Esophagus squamous epithelium (tissue), 5 donors: ENCODE data around the gene BCL2L1. TPM values are rescaled to one million over a fixed set of nuclear protein-coding genes. Genes with fewer than 3 reads are reported as not detected.

Source experiments
- DNase-seq: peaks from one replicate; lab custom pipeline; 2025; lab: John Stamatoyannopoulos, UW
- H3K27ac ChIP-seq, 4 donors: fragments of 200-600 bp; sonication (generic); one replicate each; pipeline ENCODE4 v1.5.1; 2016 to 2019; ENCODE audit warnings: mild to moderate bottlenecking in 1 of 4
- H3K27me3 ChIP-seq, 4 donors: fragments of 200-600 bp; sonication (generic); 1 replicate in 3 of 4; 2 replicates in 1 of 4; pipeline versions ENCODE4 v1.5.1 to v1.6.0; 2017 to 2021; ENCODE audit warnings: antibody characterized with exemption in 1 of 4
- H3K36me3 ChIP-seq, 3 donors: fragments of 200-600 bp; sonication (generic); one replicate each; pipeline ENCODE4 v1.5.1; 2016 to 2019
- H3K4me1 ChIP-seq, 3 donors: fragments of 200-600 bp; sonication (generic); one replicate each; pipeline ENCODE4 v1.5.1; 2017 to 2019
- H3K4me3 ChIP-seq, 4 donors: fragments of 200-600 bp; sonication (generic); 1 replicate in 3 of 4; 2 replicates in 1 of 4; pipeline ENCODE4 v1.5.1; 2016 to 2019; ENCODE audit warnings: mild to moderate bottlenecking in 2 of 4, moderate library complexity in 1 of 4
- H3K9me3 ChIP-seq, 3 donors: fragments of 200-600 bp; sonication (generic); one replicate each; pipeline ENCODE4 v1.5.1; 2016 to 2019
- CTCF ChIP-seq, 6 experiments: fragments of 450-650 bp in 4 of 6; fragments of 200-600 bp in 2 of 6; sonication (generic) in 2 of 6; IDR thresholded peaks; one replicate each; pipeline ENCODE4 v1.5.1; 2016 to 2019; ENCODE audit warnings: antibody characterized with exemption in 6 of 6, mild to moderate bottlenecking in 4 of 6, moderate library complexity in 4 of 6
- POLR2A ChIP-seq, 4 donors: fragments of 450-650 bp; IDR thresholded peaks; one replicate each; pipeline ENCODE4 v1.6.1; 2017; ENCODE audit warnings: antibody characterized with exemption in 4 of 4, mild to moderate bottlenecking in 4 of 4, moderate library complexity in 3 of 4
- WGBS, 2 donors: methylation state at CpG; one replicate each; pipeline ENCODE4 v1.1.5; 2018; 5-methylcytosine and 5-hydroxymethylcytosine counted together
- intact Hi-C: fragments of 100-400 bp; cut with DNase I; formaldehyde crosslinking; loops from one replicate; pipeline ENCODE4 v1.15.0; 2022
- total RNA-seq, 4 donors: library from RNA; depleted of rRNA; stranded (reverse); fragments of >200 nt; gene quantifications; one replicate each; pipeline ENCODE4 v1.1.0, GENCODE V29; 2016
- donor health status: DM: yes; HTN: yes; CAD: no.

The BCL2L1 gene
- total RNA-seq, 4 donors from 2014 or later: 65.4 to 105 (median 90.1) TPM

- TF ChIP-seq CTCF (IDR thresholded peaks at IDR 0.05) (no peak), POLR2A (IDR thresholded peaks at IDR 0.05) (peak in 1 of 4 donors; percentile 14)
- 42 to 46% methylated on average over 9 to 10 of the region's 11 CpGs for WGBS, 2 donors
- Histone ChIP-seq H3K36me3 (peaks cover 0 to 30% (median 10%) of the 10 kb centered on the region in 3 donors), H3K27ac (peak overlapping the region; percentile 78 to 87 (median 80)), H3K4me3 (no peak overlapping the region), H3K4me1 (peaks cover 30 to 76% (median 57%) of the 10 kb centered on the region in 3 donors), H3K9me3 (no peaks in the 10 kb centered on the region), H3K27me3 (no peaks in the 10 kb centered on the region)
- intact Hi-C loops: no loop called here
- DNase-seq: no peak
These were observed 18.2 kb downstream of the BCL2L1 start for GRCh38 chr20:31704225-31705119.

- H3K4me1 ChIP-seq: peaks cover 28 to 65% (median 53%) of the 10 kb centered on the region in 3 donors
- peak overlapping the region in 1 of 4 donors; percentile 87 for H3K27ac ChIP-seq
- DNase-seq: no peak
- H3K27me3 ChIP-seq: no peaks in the 10 kb centered on the region
- H3K9me3 ChIP-seq: no peaks in the 10 kb centered on the region
- TF ChIP-seq POLR2A (IDR thresholded peaks at IDR 0.05) (no peak), CTCF (IDR thresholded peaks at IDR 0.05) (no peak)
- 54 to 62% methylated on average over 1 of the region's 1 CpG for WGBS, 2 donors
- H3K4me3 ChIP-seq: no peak overlapping the region
- peaks cover 0 to 4% (median 2%) of the 10 kb centered on the region in 3 donors for H3K36me3 ChIP-seq
- intact Hi-C loops: no loop called here
These were observed 21.1 kb downstream of the BCL2L1 start for GRCh38 chr20:31701591-31701990.

- TF ChIP-seq POLR2A (IDR thresholded peaks at IDR 0.05): no peak
- TF ChIP-seq CTCF (IDR thresholded peaks at IDR 0.05): no peak
- WGBS, 2 donors: 82 to 85% methylated on average over 4 of the region's 5 CpGs
- no peak for DNase-seq
- intact Hi-C loops: no loop called here
- H3K36me3 ChIP-seq: peaks cover 0 to 10% (median 0%) of the 10 kb centered on the region in 3 donors
- no peaks in the 10 kb centered on the region for H3K9me3 ChIP-seq
- H3K4me3 ChIP-seq: no peak overlapping the region
- no peaks in the 10 kb centered on the region for H3K27me3 ChIP-seq
- peaks cover 28 to 65% (median 47%) of the 10 kb centered on the region in 3 donors for H3K4me1 ChIP-seq
- peak overlapping the region; percentile 16 to 87 (median 86) for H3K27ac ChIP-seq
These were observed 21.9 kb downstream of the BCL2L1 start for GRCh38 chr20:31700747-31701146.

GRCh38 chr20:31699801-31700728 is 22.6 kb downstream of the BCL2L1 start:
- Histone ChIP-seq H3K9me3 (no peaks in the 10 kb centered on the region), H3K27me3 (no peaks in the 10 kb centered on the region), H3K4me1 (peaks cover 32 to 65% (median 46%) of the 10 kb centered on the region in 3 donors), H3K27ac (peak overlapping the region; percentile 70 to 87 (median 86)), H3K4me3 (no peak overlapping the region), H3K36me3 (peaks cover 0 to 13% (median 0%) of the 10 kb centered on the region in 3 donors)
- no peak for DNase-seq
- TF ChIP-seq CTCF (IDR thresholded peaks at IDR 0.05): no peak
- no peak for TF ChIP-seq POLR2A (IDR thresholded peaks at IDR 0.05)
- 91 to 93% methylated on average over 7 of the region's 7 CpGs for WGBS, 2 donors
- intact Hi-C loops: loop anchor here (2.0 kb wide), 1 partner anchor 37 kb away; no protein-coding TSS in a partner anchor
